ENCODE measurements around the gene EIF5A. TPM values are rescaled to one million over a fixed set of nuclear protein-coding genes. Genes with fewer than 3 reads are reported as not detected.
A peak's percentile ranks its signal among the peaks of the same experiment; 100 is the strongest.

EIF5A gene
- total RNA-seq, 1 donor from 2014 or later, result 323 TPM

GRCh38 chr17:7340179-7340578 is 32.8 kb downstream of the EIF5A start:
- Mint-ChIP-seq H3K4me1 (ENCODE audit: low read depth) (no peaks in the 10 kb centered on the region), H3K27ac (no peak overlapping the region), H3K4me3 (ENCODE audit: low read depth) (no peak overlapping the region), H3K27me3 (peaks cover 19% of the 10 kb centered on the region), H3K9me3 (ENCODE audit: low read depth) (no peaks in the 10 kb centered on the region), H3K36me3 (ENCODE audit: insufficient read depth) (no peaks in the 10 kb centered on the region)
- no peak for DNase-seq (ENCODE audit: low spot score, unreplicated experiment)
- TF ChIP-seq, protein P1, sequence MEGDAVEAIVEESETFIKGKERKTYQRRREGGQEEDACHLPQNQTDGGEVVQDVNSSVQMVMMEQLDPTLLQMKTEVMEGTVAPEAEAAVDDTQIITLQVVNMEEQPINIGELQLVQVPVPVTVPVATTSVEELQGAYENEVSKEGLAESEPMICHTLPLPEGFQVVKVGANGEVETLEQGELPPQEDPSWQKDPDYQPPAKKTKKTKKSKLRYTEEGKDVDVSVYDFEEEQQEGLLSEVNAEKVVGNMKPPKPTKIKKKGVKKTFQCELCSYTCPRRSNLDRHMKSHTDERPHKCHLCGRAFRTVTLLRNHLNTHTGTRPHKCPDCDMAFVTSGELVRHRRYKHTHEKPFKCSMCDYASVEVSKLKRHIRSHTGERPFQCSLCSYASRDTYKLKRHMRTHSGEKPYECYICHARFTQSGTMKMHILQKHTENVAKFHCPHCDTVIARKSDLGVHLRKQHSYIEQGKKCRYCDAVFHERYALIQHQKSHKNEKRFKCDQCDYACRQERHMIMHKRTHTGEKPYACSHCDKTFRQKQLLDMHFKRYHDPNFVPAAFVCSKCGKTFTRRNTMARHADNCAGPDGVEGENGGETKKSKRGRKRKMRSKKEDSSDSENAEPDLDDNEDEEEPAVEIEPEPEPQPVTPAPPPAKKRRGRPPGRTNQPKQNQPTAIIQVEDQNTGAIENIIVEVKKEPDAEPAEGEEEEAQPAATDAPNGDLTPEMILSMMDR (IDR thresholded peaks at IDR 0.05; ENCODE audit: unreplicated experiment), result no peak

DNA sequence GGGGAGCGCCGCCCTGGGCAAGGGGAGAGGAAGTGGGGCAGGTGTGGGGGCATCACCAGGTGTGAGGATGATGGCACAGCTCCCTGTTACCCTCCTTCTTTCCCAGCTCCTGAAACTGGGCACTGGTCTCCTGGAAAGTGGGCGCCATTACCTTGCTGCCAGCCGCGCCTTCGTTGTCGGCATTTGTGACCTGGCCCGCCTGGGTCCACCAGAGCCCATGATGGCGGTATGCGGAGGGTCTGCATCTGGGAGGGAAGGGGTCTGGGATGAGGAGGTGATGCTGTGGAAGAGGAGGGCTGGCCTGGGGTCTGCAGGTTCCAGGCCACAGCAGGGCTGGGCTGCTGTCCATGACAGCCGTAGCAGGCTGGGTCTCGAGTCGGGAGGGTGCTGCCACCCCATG is 34.4 kb downstream of the EIF5A start:
- Mint-ChIP-seq H3K9me3 (ENCODE audit: low read depth) (no peaks in the 10 kb centered on the region), H3K36me3 (ENCODE audit: insufficient read depth) (no peaks in the 10 kb centered on the region), H3K4me3 (ENCODE audit: low read depth) (no peak overlapping the region), H3K27me3 (peaks cover 19% of the 10 kb centered on the region), H3K4me1 (ENCODE audit: low read depth) (no peaks in the 10 kb centered on the region), H3K27ac (no peak overlapping the region)
- no peak for DNase-seq (ENCODE audit: low spot score, unreplicated experiment)
- TF ChIP-seq, protein P1 (IDR thresholded peaks at IDR 0.05; ENCODE audit: unreplicated experiment), result no peak

DNA sequence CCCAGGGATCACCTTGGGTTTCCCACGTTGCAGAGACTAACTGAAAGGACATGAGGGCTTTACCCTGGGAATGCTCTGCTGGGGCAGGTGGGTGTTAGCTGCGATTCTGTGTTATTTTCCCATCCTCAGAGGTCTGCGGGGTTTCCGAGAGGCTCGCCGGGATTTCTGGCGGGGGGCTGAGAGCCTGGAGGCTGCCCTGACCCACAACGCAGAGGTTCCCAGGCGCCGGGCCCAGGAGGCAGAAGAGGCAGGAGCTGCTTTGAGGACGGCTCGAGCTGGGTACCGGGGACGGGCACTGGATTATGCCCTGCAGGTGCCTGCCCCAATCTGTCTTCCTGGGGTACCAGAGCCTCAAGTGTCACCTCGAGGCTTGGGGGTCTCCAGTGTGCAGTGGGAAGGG is 35.8 kb downstream of the EIF5A start:
- Mint-ChIP-seq H3K36me3 (ENCODE audit: insufficient read depth) (no peaks in the 10 kb centered on the region), H3K27ac (no peak overlapping the region), H3K27me3 (peaks cover 16% of the 10 kb centered on the region), H3K4me1 (ENCODE audit: low read depth) (no peaks in the 10 kb centered on the region), H3K9me3 (ENCODE audit: low read depth) (no peaks in the 10 kb centered on the region), H3K4me3 (ENCODE audit: low read depth) (no peak overlapping the region)
- TF ChIP-seq, protein P1 (IDR thresholded peaks at IDR 0.05; ENCODE audit: unreplicated experiment), result no peak
- DNase-seq (ENCODE audit: low spot score, unreplicated experiment), result no peak

- Mint-ChIP-seq H3K4me3 (ENCODE audit: low read depth) (no peak overlapping the region), H3K27me3 (peaks cover 8% of the 10 kb centered on the region), H3K9me3 (ENCODE audit: low read depth) (no peaks in the 10 kb centered on the region), H3K27ac (no peak overlapping the region), H3K36me3 (ENCODE audit: insufficient read depth) (no peaks in the 10 kb centered on the region), H3K4me1 (ENCODE audit: low read depth) (peaks cover 15% of the 10 kb centered on the region)
- TF ChIP-seq, protein P1 (IDR thresholded peaks at IDR 0.05; ENCODE audit: unreplicated experiment), result no peak
- DNase-seq (ENCODE audit: low spot score, unreplicated experiment), result no peak
Measured at GRCh38 chr17:7346761-7347614, 39.6 kb downstream of the EIF5A start.

DNA sequence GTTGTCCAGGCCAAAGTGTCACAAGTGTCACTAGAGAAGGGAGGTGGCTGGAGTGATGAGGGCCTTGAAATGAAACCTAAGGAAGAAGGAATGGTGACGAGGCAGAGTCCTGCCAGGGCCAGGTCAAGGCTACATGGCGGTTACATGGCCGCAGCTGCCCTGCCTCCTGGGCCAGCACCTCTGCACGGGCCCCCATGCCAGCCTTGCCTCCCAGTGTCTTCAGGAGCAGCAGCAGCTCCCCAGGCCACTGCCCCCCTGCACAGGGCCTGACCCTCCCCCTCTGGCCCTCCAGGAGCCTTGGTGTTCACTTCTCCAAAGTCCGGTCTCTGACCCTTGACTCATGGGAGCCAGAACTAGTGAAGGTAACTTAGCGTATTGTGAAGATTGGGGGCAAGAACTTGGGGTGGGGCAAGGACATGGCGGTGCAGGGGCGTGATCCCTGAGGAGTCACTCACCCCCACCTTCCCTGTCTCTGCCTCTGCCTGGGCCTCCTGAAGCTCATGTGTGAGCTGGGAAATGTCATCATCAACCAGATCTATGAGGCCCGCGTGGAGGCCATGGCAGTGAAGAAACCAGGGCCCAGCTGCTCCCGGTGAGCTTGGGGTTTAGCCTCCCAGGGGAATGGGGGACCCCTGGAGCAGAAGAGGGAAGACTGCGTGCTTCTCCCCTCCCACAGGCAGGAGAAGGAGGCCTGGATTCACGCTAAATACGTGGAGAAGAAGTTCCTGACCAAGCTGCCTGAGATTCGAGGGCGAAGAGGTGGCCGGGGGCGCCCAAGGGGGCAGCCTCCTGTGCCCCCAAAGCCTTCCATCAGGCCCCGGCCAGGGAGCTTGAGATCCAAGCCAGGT is 40.4 kb downstream of the EIF5A start:
- TF ChIP-seq, protein P1 (IDR thresholded peaks at IDR 0.05; ENCODE audit: unreplicated experiment), result no peak
- Mint-ChIP-seq H3K4me1 (ENCODE audit: low read depth) (peaks cover 21% of the 10 kb centered on the region), H3K4me3 (ENCODE audit: low read depth) (no peak overlapping the region), H3K27ac (peak overlapping the region; percentile 20), H3K27me3 (peaks cover 8% of the 10 kb centered on the region), H3K36me3 (ENCODE audit: insufficient read depth) (no peaks in the 10 kb centered on the region), H3K9me3 (ENCODE audit: low read depth) (no peaks in the 10 kb centered on the region)
- DNase-seq (ENCODE audit: low spot score, unreplicated experiment), result no peak
